ENCODE data around the gene WDR90. TPM values are rescaled to one million over a fixed set of nuclear protein-coding genes. Genes with fewer than 3 reads are reported as not detected.

WDR90 gene
- total and polyA plus RNA-seq, 2 of the 13 experiments (the other 11 are each of a cell fraction or from before 2014, with no cell fraction given) = 14.9 to 28.9 TPM

DNA sequence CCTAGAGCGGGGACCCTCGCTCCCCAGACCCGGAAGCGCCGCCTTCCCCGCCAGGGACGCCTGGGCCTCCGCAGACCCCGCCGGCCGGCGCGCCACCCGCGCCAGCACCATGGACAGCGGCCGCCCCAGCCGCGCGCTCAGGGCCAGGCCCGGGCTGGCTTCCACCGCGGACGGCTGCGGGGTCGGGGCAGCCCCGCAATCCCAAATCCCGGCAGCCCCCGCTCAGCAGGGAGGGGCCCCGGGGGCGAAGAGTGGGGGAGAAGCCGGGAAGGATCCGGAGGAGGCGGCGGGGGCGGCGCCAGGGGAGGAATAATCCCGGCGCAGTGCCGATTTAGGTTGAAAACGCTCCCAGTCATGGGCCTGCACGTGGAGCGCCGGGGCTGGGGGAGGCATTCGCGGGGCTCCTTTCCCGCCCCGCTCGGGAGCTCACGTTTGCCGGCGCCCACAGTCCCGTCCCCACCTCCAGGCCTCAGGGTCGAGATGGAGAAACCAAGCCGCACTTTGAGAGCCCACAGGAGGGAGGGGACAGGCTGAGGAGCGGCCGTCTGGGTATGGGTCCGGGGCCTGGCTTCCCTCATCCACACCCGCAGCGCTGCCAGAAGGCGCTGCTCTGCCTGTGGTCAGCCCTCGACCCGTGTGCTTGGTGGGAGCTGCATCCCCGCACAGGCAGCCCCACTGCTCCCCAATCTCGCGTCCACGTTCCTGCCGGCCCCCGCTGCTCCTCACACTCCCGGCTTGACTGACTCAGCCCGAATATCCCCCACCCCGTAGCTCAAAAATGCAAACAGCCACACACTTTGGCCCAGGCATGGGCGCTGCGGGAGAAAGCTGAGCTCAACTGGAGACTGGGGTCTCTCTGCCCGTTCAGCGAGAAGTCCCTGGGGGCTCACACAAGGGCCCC, 51.8 kb downstream of the WDR90 start (continued):
- TF ChIP-seq HCFC1 (IDR thresholded peaks at IDR 0.05; ENCODE audit: low read depth, low read length) (no peak), HMGXB3 (CRISPR knock-in tag; IDR thresholded peaks at IDR 0.05; ENCODE audit: borderline replicate concordance) (no peak), ZNF460 (CRISPR knock-in tag; IDR thresholded peaks at IDR 0.05; ENCODE audit: borderline replicate concordance) (no peak), TCF7L2 (IDR thresholded peaks at IDR 0.05; ENCODE audit: low read depth, low read length) (no peak), ARID2 (CRISPR knock-in tag; IDR thresholded peaks at IDR 0.05; ENCODE audit: borderline replicate concordance) (no peak), FOXK1 (CRISPR knock-in tag; IDR thresholded peaks at IDR 0.05; ENCODE audit: borderline replicate concordance, low read depth) (no peak), ZNF800 (CRISPR knock-in tag; IDR thresholded peaks at IDR 0.05) (peak; percentile 63; the same call in 1 of the 2 replicates), ZNF549 (CRISPR knock-in tag; IDR thresholded peaks at IDR 0.05) (peak; percentile 63; the same call in 1 of the 2 replicates), CHD4 (IDR thresholded peaks at IDR 0.05; ENCODE audit: borderline replicate concordance, low read length) (no peak), RFX5 (IDR thresholded peaks at IDR 0.05; ENCODE audit: low read depth, low read length) (no peak), ZNF468 (CRISPR knock-in tag; IDR thresholded peaks at IDR 0.05) (no peak), SAFB2 (CRISPR knock-in tag; IDR thresholded peaks at IDR 0.05; ENCODE audit: borderline replicate concordance, low read depth) (no peak), SP4 (CRISPR knock-in tag; IDR thresholded peaks at IDR 0.05) (no peak), NCOA2 (CRISPR knock-in tag; IDR thresholded peaks at IDR 0.05) (no peak), ZNF782 (CRISPR knock-in tag; IDR thresholded peaks at IDR 0.05; ENCODE audit: borderline replicate concordance) (no peak), ZNF749 (CRISPR knock-in tag; IDR thresholded peaks at IDR 0.05; ENCODE audit: borderline replicate concordance) (peak; percentile 64; the same call in 1 of the 2 replicates), HDAC6 (IDR thresholded peaks at IDR 0.05; ENCODE audit: low read depth, low read length) (no peak), ZNF564 (CRISPR knock-in tag; IDR thresholded peaks at IDR 0.05) (0 out of 2 replicates have a peak, but pooled peaks have one; percentile 47)
- TF ChIP-seq, protein P1, sequence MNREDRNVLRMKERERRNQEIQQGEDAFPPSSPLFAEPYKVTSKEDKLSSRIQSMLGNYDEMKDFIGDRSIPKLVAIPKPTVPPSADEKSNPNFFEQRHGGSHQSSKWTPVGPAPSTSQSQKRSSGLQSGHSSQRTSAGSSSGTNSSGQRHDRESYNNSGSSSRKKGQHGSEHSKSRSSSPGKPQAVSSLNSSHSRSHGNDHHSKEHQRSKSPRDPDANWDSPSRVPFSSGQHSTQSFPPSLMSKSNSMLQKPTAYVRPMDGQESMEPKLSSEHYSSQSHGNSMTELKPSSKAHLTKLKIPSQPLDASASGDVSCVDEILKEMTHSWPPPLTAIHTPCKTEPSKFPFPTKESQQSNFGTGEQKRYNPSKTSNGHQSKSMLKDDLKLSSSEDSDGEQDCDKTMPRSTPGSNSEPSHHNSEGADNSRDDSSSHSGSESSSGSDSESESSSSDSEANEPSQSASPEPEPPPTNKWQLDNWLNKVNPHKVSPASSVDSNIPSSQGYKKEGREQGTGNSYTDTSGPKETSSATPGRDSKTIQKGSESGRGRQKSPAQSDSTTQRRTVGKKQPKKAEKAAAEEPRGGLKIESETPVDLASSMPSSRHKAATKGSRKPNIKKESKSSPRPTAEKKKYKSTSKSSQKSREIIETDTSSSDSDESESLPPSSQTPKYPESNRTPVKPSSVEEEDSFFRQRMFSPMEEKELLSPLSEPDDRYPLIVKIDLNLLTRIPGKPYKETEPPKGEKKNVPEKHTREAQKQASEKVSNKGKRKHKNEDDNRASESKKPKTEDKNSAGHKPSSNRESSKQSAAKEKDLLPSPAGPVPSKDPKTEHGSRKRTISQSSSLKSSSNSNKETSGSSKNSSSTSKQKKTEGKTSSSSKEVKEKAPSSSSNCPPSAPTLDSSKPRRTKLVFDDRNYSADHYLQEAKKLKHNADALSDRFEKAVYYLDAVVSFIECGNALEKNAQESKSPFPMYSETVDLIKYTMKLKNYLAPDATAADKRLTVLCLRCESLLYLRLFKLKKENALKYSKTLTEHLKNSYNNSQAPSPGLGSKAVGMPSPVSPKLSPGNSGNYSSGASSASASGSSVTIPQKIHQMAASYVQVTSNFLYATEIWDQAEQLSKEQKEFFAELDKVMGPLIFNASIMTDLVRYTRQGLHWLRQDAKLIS (CRISPR knock-in tag; IDR thresholded peaks at IDR 0.05) = no peak
